Sigmoid colon (tissue), 4 donors: Measurements from ENCODE around the gene IL36RN.

ENCODE experiments used
- CTCF ChIP-seq, 4 experiments: fragments of 450-650 bp in 3 of 4; fragments of 200-600 bp in 1 of 4; IDR thresholded peaks; one replicate each; pipeline ENCODE4 v1.5.1; 2016 to 2019; ENCODE audit warnings: antibody characterized with exemption in 4 of 4, mild to moderate bottlenecking in 3 of 4, moderate library complexity in 2 of 4
- EP300 ChIP-seq, 4 donors: sonication (generic); formaldehyde crosslinking; IDR thresholded peaks; one replicate each; pipeline ENCODE4 v1.6.1; 2017; ENCODE audit warnings: antibody characterized with exemption in 4 of 4
- POLR2A ChIP-seq, 2 donors: fragments of 450-650 bp; IDR thresholded peaks; one replicate each; pipeline ENCODE4 v1.6.1; 2016; ENCODE audit warnings: antibody characterized with exemption in 2 of 2, mild to moderate bottlenecking in 2 of 2, moderate library complexity in 2 of 2
- POLR2AphosphoS5 ChIP-seq, 4 donors: sonication (generic); formaldehyde crosslinking; IDR thresholded peaks; one replicate each; pipeline ENCODE4 v1.6.1; 2017; ENCODE audit warnings: antibody characterized with exemption in 4 of 4

- TF ChIP-seq POLR2A (IDR thresholded peaks at IDR 0.05) (no peak), CTCF (IDR thresholded peaks at IDR 0.05) (no peak), EP300 (IDR thresholded peaks at IDR 0.05) (no peak), POLR2AphosphoS5 (IDR thresholded peaks at IDR 0.05) (no peak)
These were observed 8.7 kb downstream of the IL36RN start, which contains the start of gene IL1F10 for GRCh38 chr2:113067681-113068080.
